ENCODE data around the gene TRAF2.
"Not testable (repeated sequence)": the region's sequence is repeated elsewhere in the genome, so short reads cannot be mapped to it uniquely, and the experiment has no call there.

DNA sequence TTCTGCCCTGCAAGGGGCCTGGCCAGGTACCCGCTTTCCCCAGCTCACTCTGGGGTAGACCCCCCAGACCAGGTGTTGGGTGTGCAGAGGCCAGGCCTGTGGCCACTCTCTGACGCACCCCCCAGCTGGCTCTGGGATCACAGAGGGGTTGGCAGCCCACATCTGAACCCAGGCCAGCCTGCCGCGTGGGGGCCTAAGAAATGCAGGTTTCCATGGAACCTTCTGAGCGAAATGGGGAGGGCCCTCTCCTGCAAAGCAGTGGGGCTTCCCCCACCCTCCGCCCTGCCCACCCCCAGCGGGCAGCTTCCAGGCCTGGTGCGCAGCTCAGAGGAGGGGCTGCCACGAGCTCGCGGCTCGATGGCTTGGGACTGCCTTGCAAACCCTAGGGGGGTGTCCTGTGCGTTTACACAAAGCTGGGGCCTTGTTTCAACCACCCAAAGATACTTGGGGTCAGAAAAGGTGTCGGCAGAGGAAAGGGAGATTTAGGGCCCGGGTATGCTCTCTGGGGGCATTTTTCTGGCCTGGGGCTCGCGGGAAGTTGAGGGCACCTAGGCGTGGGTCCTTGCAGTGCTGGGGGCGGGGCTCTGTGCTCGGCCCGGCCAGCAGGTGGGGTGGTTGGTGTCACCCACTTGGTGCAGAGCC lies 43.0 kb upstream of the TRAF2 start:
- not testable (repeated sequence) for TF ChIP-seq EZH2 (IDR thresholded peaks at IDR 0.05; ENCODE audit: borderline replicate concordance, insufficient read depth, low read depth, low read length, poor library complexity, severe bottlenecking)
- TF ChIP-seq, protein P1, sequence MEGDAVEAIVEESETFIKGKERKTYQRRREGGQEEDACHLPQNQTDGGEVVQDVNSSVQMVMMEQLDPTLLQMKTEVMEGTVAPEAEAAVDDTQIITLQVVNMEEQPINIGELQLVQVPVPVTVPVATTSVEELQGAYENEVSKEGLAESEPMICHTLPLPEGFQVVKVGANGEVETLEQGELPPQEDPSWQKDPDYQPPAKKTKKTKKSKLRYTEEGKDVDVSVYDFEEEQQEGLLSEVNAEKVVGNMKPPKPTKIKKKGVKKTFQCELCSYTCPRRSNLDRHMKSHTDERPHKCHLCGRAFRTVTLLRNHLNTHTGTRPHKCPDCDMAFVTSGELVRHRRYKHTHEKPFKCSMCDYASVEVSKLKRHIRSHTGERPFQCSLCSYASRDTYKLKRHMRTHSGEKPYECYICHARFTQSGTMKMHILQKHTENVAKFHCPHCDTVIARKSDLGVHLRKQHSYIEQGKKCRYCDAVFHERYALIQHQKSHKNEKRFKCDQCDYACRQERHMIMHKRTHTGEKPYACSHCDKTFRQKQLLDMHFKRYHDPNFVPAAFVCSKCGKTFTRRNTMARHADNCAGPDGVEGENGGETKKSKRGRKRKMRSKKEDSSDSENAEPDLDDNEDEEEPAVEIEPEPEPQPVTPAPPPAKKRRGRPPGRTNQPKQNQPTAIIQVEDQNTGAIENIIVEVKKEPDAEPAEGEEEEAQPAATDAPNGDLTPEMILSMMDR (IDR thresholded peaks at IDR 0.05), result not testable (repeated sequence)
